ENCODE measurements around the gene CPXM2.
A peak's percentile ranks its signal among the peaks of the same experiment; 100 is the strongest.

Gene CPXM2

GRCh38 chr10:123868038-123869019 is 23.3 kb downstream of the CPXM2 start:
- DNase-seq: no peak

- no peak for DNase-seq
Measured at GRCh38 chr10:123865880-123866279, 25.7 kb downstream of the CPXM2 start.

- DNase-seq: no peak
Measured at GRCh38 chr10:123865350-123865749, 26.3 kb downstream of the CPXM2 start.

- DNase-seq: no peak
Measured at GRCh38 chr10:123864923-123865322, 26.7 kb downstream of the CPXM2 start.

GRCh38 chr10:123863721-123864482 is 27.7 kb downstream of the CPXM2 start:
- DNase-seq: no peak

GRCh38 chr10:123863183-123863575 is 28.4 kb downstream of the CPXM2 start:
- DNase-seq: no peak

- DNase-seq: no peak
Measured at GRCh38 chr10:123862421-123863182, 29.0 kb downstream of the CPXM2 start.

GRCh38 chr10:123860856-123861255 is 30.8 kb downstream of the CPXM2 start:
- no peak for DNase-seq

GRCh38 chr10:123860209-123860608 is 31.4 kb downstream of the CPXM2 start:
- DNase-seq: no peak

GRCh38 chr10:123859653-123860050 is 32.0 kb downstream of the CPXM2 start:
- no peak for DNase-seq

- peak; percentile 33 for DNase-seq
Measured at GRCh38 chr10:123858907-123859652, 32.5 kb downstream of the CPXM2 start.

GRCh38 chr10:123858077-123858681 is 33.4 kb downstream of the CPXM2 start:
- peak; percentile 55 for DNase-seq

- no peak for DNase-seq
Measured at GRCh38 chr10:123857616-123858015, 34.0 kb downstream of the CPXM2 start.

GRCh38 chr10:123855008-123855684 is 36.5 kb downstream of the CPXM2 start:
- no peak for DNase-seq

GRCh38 chr10:123854498-123854897 is 37.1 kb downstream of the CPXM2 start:
- DNase-seq: no peak

- no peak for DNase-seq
Measured at GRCh38 chr10:123854003-123854402, 37.6 kb downstream of the CPXM2 start.

GRCh38 chr10:123852411-123852951 is 39.1 kb downstream of the CPXM2 start:
- DNase-seq: no peak

- peak; percentile 8 for DNase-seq
Measured at GRCh38 chr10:123848564-123849457, 42.8 kb downstream of the CPXM2 start.

- no peak for DNase-seq
Measured at GRCh38 chr10:123847686-123848432, 43.7 kb downstream of the CPXM2 start.

All from RPMI8226 (cell line).